ENCODE measurements around the gene EIF3F. TPM values are rescaled to one million over a fixed set of nuclear protein-coding genes. Genes with fewer than 3 reads are reported as not detected.

EIF3F gene
- total RNA-seq, 1 donor: 334 TPM

GRCh38 chr11:8011981-8012444 is 24.9 kb downstream of the EIF3F start:
- TF ChIP-seq CTCF (IDR thresholded peaks at IDR 0.05; ENCODE audit: insufficient read depth, low read length): no peak
- no peak overlapping the region for H3K4me3 ChIP-seq (ENCODE audit: low read depth, low read length)
- peak; percentile 97 for DNase-seq (ENCODE audit: low read depth)

GRCh38 chr11:8013833-8014232 is 26.7 kb downstream of the EIF3F start:
- H3K4me3 ChIP-seq (ENCODE audit: low read depth, low read length): no peak overlapping the region
- no peak for DNase-seq (ENCODE audit: low read depth)
- TF ChIP-seq CTCF (IDR thresholded peaks at IDR 0.05; ENCODE audit: insufficient read depth, low read length): no peak

DNA sequence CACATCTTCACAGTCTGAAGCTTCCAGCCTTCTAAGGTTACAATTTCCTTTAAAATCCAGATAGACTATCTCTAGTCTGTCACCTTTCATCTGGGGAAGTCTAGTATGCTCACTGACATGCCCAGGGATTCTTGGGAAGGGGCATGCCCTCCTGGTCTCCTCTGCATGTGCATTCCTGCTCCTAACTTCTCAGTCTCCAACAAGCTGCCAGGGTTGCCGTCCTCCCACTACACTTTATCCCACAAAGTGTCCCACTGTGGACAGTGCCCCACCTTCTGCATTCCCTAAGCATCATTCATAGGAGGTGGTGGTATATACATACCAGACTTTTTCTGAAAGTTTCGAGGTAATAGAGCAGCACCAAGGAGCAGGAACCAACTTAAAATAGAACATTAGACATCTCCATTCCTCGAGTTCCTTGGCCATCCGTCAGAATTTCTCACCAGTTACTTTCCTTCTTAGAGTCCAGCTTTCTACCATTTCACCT is 28.7 kb downstream of the EIF3F start:
- no peak overlapping the region for H3K4me3 ChIP-seq (ENCODE audit: low read depth, low read length)
- TF ChIP-seq CTCF (IDR thresholded peaks at IDR 0.05; ENCODE audit: insufficient read depth, low read length): no peak
- peak; percentile 65 for DNase-seq (ENCODE audit: low read depth)

DNA sequence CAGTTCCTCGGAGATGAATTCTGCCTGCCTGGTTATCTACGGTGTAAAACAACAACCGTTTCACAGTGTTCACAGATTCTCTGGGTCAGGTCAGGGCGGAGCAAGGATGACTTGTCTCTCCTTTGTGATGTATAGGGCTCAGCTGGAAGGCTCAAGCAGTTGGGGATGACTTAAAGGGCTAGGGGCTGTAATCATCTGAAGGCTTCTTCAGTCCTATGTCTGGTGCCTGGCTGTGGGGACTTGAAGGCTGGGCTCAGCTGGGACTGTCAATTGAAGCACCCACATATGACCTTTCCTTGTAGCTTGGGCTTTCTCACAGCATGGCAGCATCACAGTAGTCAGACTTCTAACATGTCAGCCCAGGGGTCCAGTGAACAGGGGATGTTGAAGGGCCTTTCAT is 29.3 kb downstream of the EIF3F start:
- no peak overlapping the region for H3K4me3 ChIP-seq (ENCODE audit: low read depth, low read length)
- no peak for DNase-seq (ENCODE audit: low read depth)
- TF ChIP-seq CTCF (IDR thresholded peaks at IDR 0.05; ENCODE audit: insufficient read depth, low read length): no peak

GRCh38 chr11:8017071-8017470 is 29.9 kb downstream of the EIF3F start:
- no peak overlapping the region for H3K4me3 ChIP-seq (ENCODE audit: low read depth, low read length)
- TF ChIP-seq CTCF (IDR thresholded peaks at IDR 0.05; ENCODE audit: insufficient read depth, low read length): no peak
- no peak for DNase-seq (ENCODE audit: low read depth)

DNA sequence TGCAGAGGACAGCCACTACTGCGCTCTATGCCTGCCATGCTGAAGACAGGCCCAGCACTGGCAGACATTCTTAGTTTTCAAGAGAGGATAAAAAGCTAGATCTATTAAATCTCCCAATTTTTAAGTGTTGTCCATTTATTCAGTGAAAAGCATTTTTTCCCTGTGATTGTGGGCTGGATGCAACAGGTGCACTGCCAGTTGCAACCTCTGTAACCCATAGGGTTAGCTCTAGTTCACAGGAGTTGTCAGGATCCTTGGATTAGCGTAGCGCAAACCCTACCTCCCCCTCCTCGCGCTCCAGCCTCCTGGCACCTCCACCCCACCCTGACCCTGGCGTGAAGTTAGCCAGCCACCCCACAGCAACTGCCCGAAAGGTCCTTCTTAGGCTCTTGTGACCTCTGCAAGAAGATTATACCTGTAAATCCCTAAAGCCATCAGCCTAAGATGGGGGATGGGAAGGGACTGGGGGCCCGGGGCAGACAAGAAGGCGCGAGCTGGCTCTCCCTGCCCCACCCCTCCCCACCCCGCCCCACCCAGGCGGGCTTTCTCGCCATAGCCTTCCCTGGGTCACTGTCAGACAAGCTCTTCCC is 30.9 kb downstream of the EIF3F start:
- no peak for TF ChIP-seq CTCF (IDR thresholded peaks at IDR 0.05; ENCODE audit: insufficient read depth, low read length)
- no peak for DNase-seq (ENCODE audit: low read depth)
- H3K4me3 ChIP-seq (ENCODE audit: low read depth, low read length): no peak overlapping the region

Data from fibroblast of the aortic adventitia (primary cell).